GM15510 (cell line): ENCODE results near the gene ASCC3.

Source experiments
- POLR2A ChIP-seq: IDR thresholded peaks from 3 replicates; pipeline ENCODE4 v1.6.1; 2011; ENCODE audit warnings: borderline replicate concordance; ENCODE audit not compliant: insufficient read length; ENCODE audit errors: extremely low read depth

Gene ASCC3

GRCh38 chr6:100462706-100463629 lies 418.2 kb downstream of the ASCC3 start:
- TF ChIP-seq POLR2A, result no peak

GRCh38 chr6:100461917-100462705 lies 419.0 kb downstream of the ASCC3 start:
- no peak for TF ChIP-seq POLR2A

GRCh38 chr6:100461278-100461916 lies 419.7 kb downstream of the ASCC3 start:
- TF ChIP-seq POLR2A, result no peak

GRCh38 chr6:100460650-100461204 lies 420.4 kb downstream of the ASCC3 start:
- TF ChIP-seq POLR2A, result no peak

GRCh38 chr6:100459592-100460184 lies 421.4 kb downstream of the ASCC3 start:
- TF ChIP-seq POLR2A, result no peak

GRCh38 chr6:100458841-100459591 lies 422.1 kb downstream of the ASCC3 start:
- TF ChIP-seq POLR2A, result no peak
